GM23338 (cell line): ENCODE data around the gene HGS. TPM values are rescaled to one million over a fixed set of nuclear protein-coding genes. Genes with fewer than 3 reads are reported as not detected.
A peak's percentile ranks its signal among the peaks of the same experiment; 100 is the strongest.

Experiments used
- ATAC-seq: fragments of 200-7000 bp; cut with Tn5 transposase; 3 replicates; pipeline ENCODE4 v1.9.1; 2020
- DNase-seq: peaks from one replicate; pipeline ENCODE4 v3.0.0-alpha.2; 2015; ENCODE audit warnings: low spot score
- H2AFZ ChIP-seq: fragments of 200-600 bp; sonication (generic); 2 replicates; pipeline ENCODE4 v1.8.0; 2016; ENCODE audit warnings: antibody characterized with exemption, mild to moderate bottlenecking, moderate library complexity
- H3F3A ChIP-seq: fragments of 200-600 bp; sonication (generic); replicated peaks from 2 replicates; pipeline ENCODE4 v1.8.0; 2017; ENCODE audit warnings: antibody characterized with exemption, mixed run types, low read depth
- H3K27ac ChIP-seq: fragments of 200-600 bp; sonication (generic); 2 replicates; pipeline ENCODE4 v1.6.1; 2016; ENCODE audit warnings: low read depth
- H3K27me3 ChIP-seq: fragments of 200-600 bp; sonication (generic); 2 replicates; pipeline ENCODE4 v1.8.0; 2016; ENCODE audit warnings: mild to moderate bottlenecking, mixed run types, moderate library complexity; ENCODE audit not compliant: insufficient read depth
- H3K36me3 ChIP-seq: fragments of 200-600 bp; sonication (generic); 2 replicates; pipeline ENCODE4 v1.8.0; 2016; ENCODE audit warnings: mild to moderate bottlenecking; ENCODE audit not compliant: insufficient read depth
- H3K4me1 ChIP-seq: fragments of 200-600 bp; sonication (generic); 2 replicates; pipeline ENCODE4 v1.8.0; 2016; ENCODE audit warnings: mild to moderate bottlenecking, moderate library complexity; ENCODE audit not compliant: insufficient read depth
- H3K4me2 ChIP-seq: fragments of 200-600 bp; sonication (generic); 2 replicates; pipeline ENCODE4 v1.7.1; 2017; ENCODE audit warnings: mixed run types
- H3K4me3 ChIP-seq: fragments of 200-600 bp; sonication (generic); 2 replicates; pipeline ENCODE4 v1.6.1; 2016; ENCODE audit warnings: mixed run types
- H3K79me2 ChIP-seq: fragments of 200-600 bp; sonication (generic); replicated peaks from 2 replicates; pipeline ENCODE4 v1.8.0; 2017; ENCODE audit warnings: mild to moderate bottlenecking; ENCODE audit not compliant: insufficient read depth
- H3K9me2 ChIP-seq: fragments of 200-600 bp; sonication (generic); 2 replicates; pipeline ENCODE4 v1.8.0; 2017; ENCODE audit not compliant: insufficient read depth
- H4K20me1 ChIP-seq: fragments of 200-600 bp; sonication (generic); replicated peaks from 2 replicates; pipeline ENCODE4 v1.8.0; 2017; ENCODE audit warnings: mild to moderate bottlenecking; ENCODE audit not compliant: insufficient read depth
- H3K27ac Mint-ChIP-seq: 2 replicates; pipeline ENCODE4 v1.8.0; 2020; ENCODE audit warnings: inconsistent platforms, mild to moderate bottlenecking, moderate library complexity, mixed read lengths
- H3K27me3 Mint-ChIP-seq: 3 replicates; pipeline ENCODE4 v1.8.0; 2022; ENCODE audit warnings: low read depth, mild to moderate bottlenecking, moderate library complexity, mixed read lengths, inconsistent platforms; ENCODE audit not compliant: insufficient read depth, poor library complexity
- H3K36me3 Mint-ChIP-seq: 3 replicates; pipeline ENCODE4 v1.8.0; 2021; ENCODE audit warnings: low read depth, mild to moderate bottlenecking, inconsistent platforms, moderate library complexity, mixed read lengths
- H3K4me1 Mint-ChIP-seq: 3 replicates; pipeline ENCODE4 v1.8.0; 2020; ENCODE audit warnings: mild to moderate bottlenecking, inconsistent platforms, mixed read lengths
- H3K4me3 Mint-ChIP-seq: 3 replicates; pipeline ENCODE4 v1.8.0; 2021; ENCODE audit warnings: moderate library complexity, mild to moderate bottlenecking, inconsistent platforms, mixed read lengths
- H3K9me3 Mint-ChIP-seq: 3 replicates; pipeline ENCODE4 v1.8.0; 2020; ENCODE audit warnings: moderate library complexity, mild to moderate bottlenecking, inconsistent platforms, mixed read lengths
- CREB1 ChIP-seq: fragments of 250-450 bp; sonication (Bioruptor Pico); IDR thresholded peaks from 2 replicates; pipeline ENCODE4 v1.5.0; 2020; ENCODE audit warnings: low read depth, mild to moderate bottlenecking, moderate library complexity
- CTCF ChIP-seq, 2 experiments: fragments of 200-600 bp in 1 of 2; sonication (generic) in 1 of 2; conservative IDR thresholded peaks; 2 replicates each; pipeline versions ENCODE4 v1.5.1 to v1.6.1; 2016 to 2017; ENCODE audit warnings: antibody characterized with exemption in 2 of 2, low read depth in 2 of 2, mild to moderate bottlenecking in 2 of 2, moderate library complexity in 1 of 2
- ETS1 ChIP-seq: IDR thresholded peaks from 2 replicates; pipeline ENCODE4 v1.6.1; 2016; ENCODE audit warnings: antibody characterized with exemption
- EZH2 ChIP-seq: fragments of 200-600 bp; sonication (generic); IDR thresholded peaks from one replicate; pipeline ENCODE4 v1.8.0; 2017; ENCODE audit warnings: antibody characterized with exemption, mild to moderate bottlenecking, low read depth; ENCODE audit not compliant: unreplicated experiment
- EZH2phosphoT487 ChIP-seq: fragments of 200-600 bp; sonication (generic); IDR thresholded peaks from one replicate; pipeline ENCODE4 v1.8.1; 2018; ENCODE audit warnings: antibody characterized with exemption; ENCODE audit not compliant: unreplicated experiment
- JUNB ChIP-seq: IDR thresholded peaks from one replicate; pipeline ENCODE4 v1.6.1; 2016; ENCODE audit warnings: antibody characterized with exemption; ENCODE audit not compliant: unreplicated experiment
- NANOG ChIP-seq: IDR thresholded peaks from 2 replicates; pipeline ENCODE4 v1.6.1; 2016; ENCODE audit warnings: antibody characterized with exemption, borderline replicate concordance
- POLR2AphosphoS5 ChIP-seq: IDR thresholded peaks from 2 replicates; pipeline ENCODE4 v1.6.1; 2016; ENCODE audit warnings: antibody characterized with exemption, low read depth
- REST ChIP-seq: IDR thresholded peaks from one replicate; pipeline ENCODE4 v1.6.1; 2018; ENCODE audit warnings: antibody characterized with exemption; ENCODE audit not compliant: unreplicated experiment
- STAT1 ChIP-seq: IDR thresholded peaks from one replicate; pipeline ENCODE4 v1.6.1; 2016; ENCODE audit warnings: antibody characterized with exemption; ENCODE audit not compliant: unreplicated experiment
- ZNF114 ChIP-seq: fragments of 250-450 bp; sonication (Bioruptor Pico); IDR thresholded peaks from 2 replicates; pipeline ENCODE4 v1.5.0; 2020; ENCODE audit warnings: mild to moderate bottlenecking, moderate library complexity
- ZNF331 ChIP-seq: fragments of 250-450 bp; sonication (Bioruptor Pico); IDR thresholded peaks from 2 replicates; pipeline ENCODE4 v1.5.0; 2020; ENCODE audit warnings: low read depth, mild to moderate bottlenecking, moderate library complexity
- ZNF462 ChIP-seq: fragments of 250-450 bp; sonication (Bioruptor Pico); IDR thresholded peaks from 2 replicates; pipeline ENCODE4 v1.5.0; 2020; ENCODE audit warnings: mild to moderate bottlenecking, moderate library complexity
- polyA plus RNA-seq: library from polyadenylated mRNA; unstranded; fragments of >200 nt; fragmentation: Nextera tagmentation; extraction: Ambion mirVana; gene quantifications from 2 replicates; pipeline ENCODE4 v1.2.1, GENCODE V29; 2016
- total RNA-seq: library from RNA; depleted of rRNA; stranded (reverse); fragments of >200 nt; shearing (Covaris generic); gene quantifications from 2 replicates; pipeline ENCODE4 v1.2.3, GENCODE V29; 2014

Gene HGS
- total and polyA plus RNA-seq, 2 experiments from 2014 or later: 59.0 to 90.2 TPM

GRCh38 chr17:81697261-81698044 lies 13.6 kb downstream of the HGS start:
- Mint-ChIP-seq H3K27me3 (peaks cover 10% of the 10 kb centered on the region), H3K4me3 (no peak overlapping the region), H3K27ac (peak overlapping the region; percentile 59; the same call in 1 of the 2 replicates), H3K9me3 (no peaks in the 10 kb centered on the region), H3K4me1 (peaks cover 8% of the 10 kb centered on the region; the same call in 2 of the 3 replicates), H3K36me3 (peaks cover 45% of the 10 kb centered on the region)
- H3K4me3 ChIP-seq: no peak overlapping the region
- no peaks in the 10 kb centered on the region for H3K36me3 ChIP-seq
- DNase-seq: no peak
- no peak for TF ChIP-seq REST
- TF ChIP-seq EZH2phosphoT487: no peak
- TF ChIP-seq CTCF (conservative IDR thresholded peaks at IDR 0.05; ENCODE audit: low read depth in 2 of 2): no peak
- TF ChIP-seq EZH2: no peak
- TF ChIP-seq CREB1: no peak
- no peak for TF ChIP-seq ETS1
- TF ChIP-seq NANOG: no peak
- TF ChIP-seq ZNF331 (CRISPR knock-in tag): no peak
- no peak for TF ChIP-seq ZNF462 (CRISPR knock-in tag)
- no peak for TF ChIP-seq ZNF114 (CRISPR knock-in tag)
- no peak for TF ChIP-seq JUNB
- TF ChIP-seq POLR2AphosphoS5: no peak
- TF ChIP-seq STAT1: no peak
- H4K20me1 ChIP-seq: peaks cover 12% of the 10 kb centered on the region; the same call in 1 of the 2 replicates
- H3K27ac ChIP-seq: no peak overlapping the region
- ATAC-seq: no peak
- peaks cover 5% of the 10 kb centered on the region; the same call in 1 of the 2 replicates for H3K4me1 ChIP-seq
- no peak overlapping the region for H2AFZ ChIP-seq
- peaks cover 16% of the 10 kb centered on the region; the same call in 1 of the 2 replicates for H3F3A ChIP-seq
- H3K79me2 ChIP-seq: peaks cover 31% of the 10 kb centered on the region
- no peak overlapping the region for H3K4me2 ChIP-seq
- no peaks in the 10 kb centered on the region for H3K27me3 ChIP-seq
- H3K9me2 ChIP-seq: no peaks in the 10 kb centered on the region
